ENCODE results near the gene MPPE1. TPM values are rescaled to one million over a fixed set of nuclear protein-coding genes. Genes with fewer than 3 reads are reported as not detected.

MPPE1 gene
- polyA plus RNA-seq, 3 donors = 53.4 to 96.8 (median 92.3) TPM

GRCh38 chr18:11944786-11945185 is 36.7 kb upstream of the MPPE1 start:
- Histone ChIP-seq H3K79me2 (ENCODE audit: insufficient read depth, low read length) (no peaks in the 10 kb centered on the region), H3K27ac (ENCODE audit: low read depth in 1 of 2, low read length in 2 of 2) (no peak overlapping the region), H3K4me2 (replicated peaks; ENCODE audit: extremely low read depth, low read length, poor library complexity, severe bottlenecking) (no peak overlapping the region), H3K27me3 (ENCODE audit: control insufficient read depth in 2 of 2, insufficient read depth in 2 of 2, low read length in 2 of 2) (no peaks in the 10 kb centered on the region), H4K20me1 (ENCODE audit: insufficient read depth, low read length) (no peaks in the 10 kb centered on the region), H3K9me3 (replicated peaks in 1 of 2; ENCODE audit: control insufficient read depth in 1 of 2, insufficient read depth in 1 of 2, low read length in 2 of 2) (no peaks in the 10 kb centered on the region), H3K4me3 (replicated peaks in 1 of 3; ENCODE audit: low read depth in 2 of 3, low read length in 3 of 3) (no peak overlapping the region), H3K9ac (ENCODE audit: insufficient read depth, low read length, poor library complexity, severe bottlenecking) (no peak overlapping the region), H3K36me3 (replicated peaks in 1 of 2; ENCODE audit: control insufficient read depth in 1 of 2, insufficient read depth in 2 of 2, low read length in 2 of 2) (no peaks in the 10 kb centered on the region), H2AFZ (ENCODE audit: insufficient read depth, low read depth, low read length, poor library complexity, severe bottlenecking) (no peak overlapping the region), H3K4me1 (ENCODE audit: control insufficient read depth in 1 of 2, insufficient read depth in 2 of 2, low read length in 2 of 2) (peaks cover 19 to 22% of the 10 kb centered on the region in 2 donors)
- intact Hi-C loops (cut with micrococcal nuclease) = loop anchor here (5.0 kb wide), 1 partner anchor 38 kb away; the partner anchor contains the start of gene IMPA2 (in 2 of the 2)
- no peak overlapping the region for H3K4me3 Mint-ChIP-seq
- TF ChIP-seq, protein P1, sequence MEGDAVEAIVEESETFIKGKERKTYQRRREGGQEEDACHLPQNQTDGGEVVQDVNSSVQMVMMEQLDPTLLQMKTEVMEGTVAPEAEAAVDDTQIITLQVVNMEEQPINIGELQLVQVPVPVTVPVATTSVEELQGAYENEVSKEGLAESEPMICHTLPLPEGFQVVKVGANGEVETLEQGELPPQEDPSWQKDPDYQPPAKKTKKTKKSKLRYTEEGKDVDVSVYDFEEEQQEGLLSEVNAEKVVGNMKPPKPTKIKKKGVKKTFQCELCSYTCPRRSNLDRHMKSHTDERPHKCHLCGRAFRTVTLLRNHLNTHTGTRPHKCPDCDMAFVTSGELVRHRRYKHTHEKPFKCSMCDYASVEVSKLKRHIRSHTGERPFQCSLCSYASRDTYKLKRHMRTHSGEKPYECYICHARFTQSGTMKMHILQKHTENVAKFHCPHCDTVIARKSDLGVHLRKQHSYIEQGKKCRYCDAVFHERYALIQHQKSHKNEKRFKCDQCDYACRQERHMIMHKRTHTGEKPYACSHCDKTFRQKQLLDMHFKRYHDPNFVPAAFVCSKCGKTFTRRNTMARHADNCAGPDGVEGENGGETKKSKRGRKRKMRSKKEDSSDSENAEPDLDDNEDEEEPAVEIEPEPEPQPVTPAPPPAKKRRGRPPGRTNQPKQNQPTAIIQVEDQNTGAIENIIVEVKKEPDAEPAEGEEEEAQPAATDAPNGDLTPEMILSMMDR (IDR thresholded peaks at IDR 0.05) = no peak
- 100% methylated on average over 3 of the region's 5 CpGs for WGBS (ENCODE audit: insufficient coverage)
- no peak for DNase-seq
- peaks cover 0 to 4% (median 2%) of the 10 kb centered on the region in 3 donors for H3K27me3 Mint-ChIP-seq (ENCODE audit: low read depth in 3 of 3)
- H3K36me3 Mint-ChIP-seq = no peaks in the 10 kb centered on the region
- H3K27ac Mint-ChIP-seq = no peak overlapping the region
- H3K9me3 Mint-ChIP-seq = peaks cover 0 to 2% (median 0%) of the 10 kb centered on the region in 7 donors
- H3K4me1 Mint-ChIP-seq = peaks cover 29% of the 10 kb centered on the region

- H4K20me1 ChIP-seq (ENCODE audit: insufficient read depth, low read length) = no peaks in the 10 kb centered on the region
- intact Hi-C loops (cut with micrococcal nuclease) = no loop called here
- H3K4me2 ChIP-seq (replicated peaks; ENCODE audit: extremely low read depth, low read length, poor library complexity, severe bottlenecking) = no peak overlapping the region
- H3K9me3 ChIP-seq (replicated peaks in 1 of 2; ENCODE audit: control insufficient read depth in 1 of 2, insufficient read depth in 1 of 2, low read length in 2 of 2) = no peaks in the 10 kb centered on the region
- Mint-ChIP-seq H3K9me3 (peaks cover 0 to 2% (median 0%) of the 10 kb centered on the region in 7 donors), H3K4me1 (peaks cover 29% of the 10 kb centered on the region), H3K36me3 (no peaks in the 10 kb centered on the region), H3K27me3 (ENCODE audit: low read depth in 3 of 3) (peaks cover 0 to 5% (median 2%) of the 10 kb centered on the region in 3 donors), H3K4me3 (no peak overlapping the region), H3K27ac (peak overlapping the region in 1 of 7 donors; percentile 11)
- no peaks in the 10 kb centered on the region for H3K36me3 ChIP-seq (replicated peaks in 1 of 2; ENCODE audit: control insufficient read depth in 1 of 2, insufficient read depth in 2 of 2, low read length in 2 of 2)
- H3K9ac ChIP-seq (ENCODE audit: insufficient read depth, low read length, poor library complexity, severe bottlenecking) = no peak overlapping the region
- H3K4me1 ChIP-seq (ENCODE audit: control insufficient read depth in 1 of 2, insufficient read depth in 2 of 2, low read length in 2 of 2) = peaks cover 19 to 22% of the 10 kb centered on the region in 2 donors
- H3K27ac ChIP-seq (ENCODE audit: low read depth in 1 of 2, low read length in 2 of 2) = no peak overlapping the region
- TF ChIP-seq, protein P1 (IDR thresholded peaks at IDR 0.05) = no peak
- no peak overlapping the region for H3K4me3 ChIP-seq (replicated peaks in 1 of 3; ENCODE audit: low read depth in 2 of 3, low read length in 3 of 3)
- no peaks in the 10 kb centered on the region for H3K27me3 ChIP-seq (ENCODE audit: control insufficient read depth in 2 of 2, insufficient read depth in 2 of 2, low read length in 2 of 2)
- no peaks in the 10 kb centered on the region for H3K79me2 ChIP-seq (ENCODE audit: insufficient read depth, low read length)
- H2AFZ ChIP-seq (ENCODE audit: insufficient read depth, low read depth, low read length, poor library complexity, severe bottlenecking) = no peak overlapping the region
- WGBS (ENCODE audit: insufficient coverage) = 92% methylated on average over 2 of the region's 4 CpGs
- no peak for DNase-seq
These were observed 36.1 kb upstream of the MPPE1 start for GRCh38 chr18:11944252-11944651.

Data from CD14-positive monocyte (primary cell).